Measurements from ENCODE around the gene HIPK3. TPM values are rescaled to one million over a fixed set of nuclear protein-coding genes. Genes with fewer than 3 reads are reported as not detected.

The HIPK3 gene
- total and polyA plus RNA-seq, 9 of the 15 experiments (the other 6 are each of a cell fraction or from before 2014, with no cell fraction given), result 2.3 to 19.6 (median 7.5) TPM

- TF ChIP-seq ETV5 (CRISPR knock-in tag; IDR thresholded peaks at IDR 0.05; ENCODE audit: low read depth), result 0 out of 2 replicates have a peak, but pooled peaks have one; percentile 13
- TF ChIP-seq ETV1 (tag; conservative IDR thresholded peaks at IDR 0.05; ENCODE audit: low read depth), result 0 out of 2 replicates have a peak, but pooled peaks have one; percentile 1
- peak in 1 of 2 experiments; percentile 8; a peak in 1 of 4 replicates for TF ChIP-seq NRF1 (conservative IDR thresholded peaks at IDR 0.05 in 1 of 2, IDR thresholded peaks at IDR 0.05 in 1 of 2)
- peak; percentile 62; the same call in 1 of the 2 replicates for TF ChIP-seq NKRF (IDR thresholded peaks at IDR 0.05; ENCODE audit: borderline replicate concordance)
- peak in 1 of 2 experiments; percentile 81 for TF ChIP-seq MNT (conservative IDR thresholded peaks at IDR 0.05)
- TF ChIP-seq E2F5 (CRISPR knock-in tag; IDR thresholded peaks at IDR 0.05), result no peak
- no peak for TF ChIP-seq ZNF644 (tag; IDR thresholded peaks at IDR 0.05; ENCODE audit: low read depth)
- no peak for TF ChIP-seq NFRKB (IDR thresholded peaks at IDR 0.05; ENCODE audit: low read depth)
- 0 out of 2 replicates have a peak, but pooled peaks have one; percentile 5 for TF ChIP-seq ARID4B (CRISPR knock-in tag; IDR thresholded peaks at IDR 0.05)
- 0 out of 2 replicates have a peak, but pooled peaks have one; percentile 10 for TF ChIP-seq MTA1 (IDR thresholded peaks at IDR 0.05; ENCODE audit: borderline replicate concordance)
- 0 out of 2 replicates have a peak, but pooled peaks have one; percentile 83 for TF ChIP-seq ATF6 (CRISPR knock-in tag; IDR thresholded peaks at IDR 0.05)
- peak; percentile 98 for TF ChIP-seq HNRNPLL (IDR thresholded peaks at IDR 0.05; ENCODE audit: low read depth, low read length, poor library complexity, severe bottlenecking)
- TF ChIP-seq DIDO1 (tag; IDR thresholded peaks at IDR 0.05; ENCODE audit: low read depth), result 0 out of 2 replicates have a peak, but pooled peaks have one; percentile 58
- TF ChIP-seq ZNF212 (CRISPR knock-in tag; IDR thresholded peaks at IDR 0.05), result no peak
- no peak for TF ChIP-seq ZNF79 (CRISPR knock-in tag; IDR thresholded peaks at IDR 0.05; ENCODE audit: low read depth)
- peak; percentile 31 for TF ChIP-seq BRD9 (IDR thresholded peaks at IDR 0.05; ENCODE audit: low read depth, partially characterized antibody)
These were observed 1.5 kb downstream of the HIPK3 start (continued) for GRCh38 chr11:33258631-33259205.
